GM12864 (cell line): ENCODE measurements around the gene KRT76.
"Not testable (repeated sequence)": the region's sequence is repeated elsewhere in the genome, so short reads cannot be mapped to it uniquely, and the experiment has no call there.

Experiments
- DNase-seq: peaks from one replicate; pipeline ENCODE4 v3.0.0-alpha.2; 2011; ENCODE audit warnings: low read depth
- H3K4me3 ChIP-seq: 2 replicates; pipeline ENCODE4 v1.5.1; 2011; ENCODE audit warnings: mild to moderate bottlenecking, low read depth, low read length, control low read depth
- TF ChIP-seq, protein P1 (sequence below): IDR thresholded peaks from 2 replicates; pipeline ENCODE4 v1.5.1; 2011; ENCODE audit warnings: low read depth, mild to moderate bottlenecking, moderate library complexity, low read length, control low read depth, inconsistent platforms; ENCODE audit errors: missing control alignments

KRT76 gene

DNA sequence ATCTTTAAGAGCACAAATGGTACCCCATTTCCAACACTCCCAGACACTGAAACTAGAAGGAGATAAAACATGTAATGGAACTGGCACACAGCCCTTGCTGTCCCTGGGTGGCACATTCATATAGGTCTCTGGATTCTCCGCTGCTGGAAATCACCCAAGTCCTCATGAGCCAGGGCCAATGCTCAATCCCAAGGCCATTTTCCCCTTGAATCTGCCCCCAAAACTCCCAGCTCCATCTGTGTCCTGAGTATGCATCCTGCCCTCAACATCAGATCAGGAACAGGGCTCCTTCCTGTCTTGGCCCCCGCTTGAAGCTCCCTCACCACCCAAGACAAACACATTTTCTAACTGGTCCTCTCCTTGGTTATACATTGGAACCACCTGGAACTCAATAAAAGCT, 24.6 kb downstream of the KRT76 start:
- no peak for DNase-seq
- TF ChIP-seq, protein P1, sequence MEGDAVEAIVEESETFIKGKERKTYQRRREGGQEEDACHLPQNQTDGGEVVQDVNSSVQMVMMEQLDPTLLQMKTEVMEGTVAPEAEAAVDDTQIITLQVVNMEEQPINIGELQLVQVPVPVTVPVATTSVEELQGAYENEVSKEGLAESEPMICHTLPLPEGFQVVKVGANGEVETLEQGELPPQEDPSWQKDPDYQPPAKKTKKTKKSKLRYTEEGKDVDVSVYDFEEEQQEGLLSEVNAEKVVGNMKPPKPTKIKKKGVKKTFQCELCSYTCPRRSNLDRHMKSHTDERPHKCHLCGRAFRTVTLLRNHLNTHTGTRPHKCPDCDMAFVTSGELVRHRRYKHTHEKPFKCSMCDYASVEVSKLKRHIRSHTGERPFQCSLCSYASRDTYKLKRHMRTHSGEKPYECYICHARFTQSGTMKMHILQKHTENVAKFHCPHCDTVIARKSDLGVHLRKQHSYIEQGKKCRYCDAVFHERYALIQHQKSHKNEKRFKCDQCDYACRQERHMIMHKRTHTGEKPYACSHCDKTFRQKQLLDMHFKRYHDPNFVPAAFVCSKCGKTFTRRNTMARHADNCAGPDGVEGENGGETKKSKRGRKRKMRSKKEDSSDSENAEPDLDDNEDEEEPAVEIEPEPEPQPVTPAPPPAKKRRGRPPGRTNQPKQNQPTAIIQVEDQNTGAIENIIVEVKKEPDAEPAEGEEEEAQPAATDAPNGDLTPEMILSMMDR = no peak
- H3K4me3 ChIP-seq = no peak overlapping the region

DNA sequence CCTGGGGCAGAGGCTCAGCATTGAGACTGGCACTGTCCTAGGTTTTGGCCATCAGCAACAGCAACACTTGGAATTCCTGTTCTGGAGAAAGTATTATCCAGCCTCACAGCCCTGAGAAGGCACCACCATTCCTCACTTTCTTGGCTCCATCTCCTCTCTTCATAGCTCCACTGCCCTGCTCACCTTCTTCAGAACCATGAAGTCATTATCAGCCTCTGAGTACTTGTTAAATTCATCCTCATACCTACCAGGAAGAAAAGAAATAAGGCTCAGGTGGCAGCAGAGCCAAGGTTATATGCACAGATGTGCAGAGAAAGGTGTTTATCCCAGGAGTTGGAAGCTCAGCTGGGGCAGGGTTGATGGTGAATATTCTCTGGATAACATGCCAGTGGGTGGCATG, 25.4 kb downstream of the KRT76 start:
- TF ChIP-seq, protein P1 = no peak
- H3K4me3 ChIP-seq = no peak overlapping the region
- no peak for DNase-seq

DNA sequence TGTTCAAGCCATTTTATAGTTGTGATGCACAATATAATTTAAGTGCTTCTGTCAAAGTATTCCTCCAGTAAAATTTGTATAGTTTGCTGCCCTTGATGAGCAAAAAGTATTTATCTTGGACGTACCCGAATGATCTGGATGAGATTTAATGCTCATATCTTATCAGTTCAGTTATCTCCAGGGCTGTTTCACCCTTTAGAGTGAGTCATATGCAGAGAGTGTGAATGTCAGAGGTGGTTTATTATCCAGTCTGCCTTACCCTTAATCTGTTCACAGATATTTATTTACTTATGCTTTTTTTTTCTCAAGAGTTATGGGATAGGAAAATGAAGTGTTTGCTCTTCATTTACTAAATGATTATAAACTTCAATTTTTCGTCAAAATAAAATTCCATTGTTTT, 26.6 kb downstream of the KRT76 start:
- DNase-seq, H3K4me3 ChIP-seq: not testable (repeated sequence)

DNA sequence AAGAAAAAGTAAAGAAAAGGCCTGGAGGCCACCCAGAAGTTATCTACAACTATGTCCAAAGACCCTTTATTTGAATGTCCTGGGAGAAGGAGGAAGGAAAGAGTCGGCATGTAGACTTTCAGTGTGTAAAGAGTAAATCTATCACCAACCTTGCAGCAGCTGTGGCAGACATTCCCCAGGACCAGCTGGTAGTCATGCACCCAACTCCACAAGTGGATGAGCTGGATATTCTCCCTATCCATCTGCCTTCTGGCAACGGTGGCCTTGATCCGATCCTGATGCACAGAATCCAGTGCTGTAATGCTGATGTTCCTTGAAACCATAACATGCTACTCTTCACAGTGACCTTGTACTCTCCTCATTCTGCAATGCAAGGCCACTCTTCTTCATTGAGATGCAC, 27.3 kb downstream of the KRT76 start:
- TF ChIP-seq, protein P1 = no peak
- H3K4me3 ChIP-seq = no peak overlapping the region
- DNase-seq = no peak

DNA sequence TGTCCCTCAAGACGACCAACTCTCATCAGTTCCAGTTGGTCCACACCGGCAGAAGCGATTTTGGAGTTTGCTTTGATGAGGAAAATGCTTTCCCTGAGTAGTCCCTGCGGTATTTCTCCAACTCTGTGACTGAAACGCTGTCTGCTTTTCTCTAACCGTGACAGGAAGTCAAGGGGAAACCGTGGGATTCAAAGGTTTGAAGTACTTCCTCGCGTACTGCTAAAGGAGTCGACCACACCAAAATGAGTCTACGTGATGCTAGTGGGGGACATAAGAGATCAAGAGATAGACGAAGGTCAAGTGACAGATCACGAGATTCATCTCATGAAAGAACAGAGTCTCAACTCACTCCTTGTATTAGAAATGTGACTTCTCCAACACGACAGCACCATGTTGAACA, 28.6 kb downstream of the KRT76 start:
- TF ChIP-seq, protein P1 = no peak

DNA sequence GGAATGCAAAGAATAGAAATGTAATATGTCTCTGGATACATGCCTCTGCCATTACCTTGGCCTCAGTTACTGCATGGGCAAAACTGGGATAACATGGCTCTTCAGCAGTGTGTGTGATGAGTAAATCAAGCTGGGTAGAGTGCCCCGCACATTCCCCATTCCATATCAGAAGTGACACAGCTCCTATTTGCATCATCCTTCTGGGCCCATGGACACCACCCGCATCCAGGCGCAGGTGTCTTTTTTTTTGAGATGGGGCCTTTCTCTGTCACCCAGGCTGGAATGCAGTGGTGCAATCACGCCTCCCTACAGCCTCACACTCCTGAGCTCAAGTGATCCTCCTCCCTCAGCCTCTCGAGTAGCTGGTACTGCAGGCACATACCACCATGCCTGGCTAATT, 31.6 kb downstream of the KRT76 start:
- no peak for DNase-seq
- H3K4me3 ChIP-seq = no peak overlapping the region
- TF ChIP-seq, protein P1 = no peak

More for the DNA sequence above, 28.6 kb downstream of the KRT76 start:
- H3K4me3 ChIP-seq = no peak overlapping the region
- no peak for DNase-seq

DNA sequence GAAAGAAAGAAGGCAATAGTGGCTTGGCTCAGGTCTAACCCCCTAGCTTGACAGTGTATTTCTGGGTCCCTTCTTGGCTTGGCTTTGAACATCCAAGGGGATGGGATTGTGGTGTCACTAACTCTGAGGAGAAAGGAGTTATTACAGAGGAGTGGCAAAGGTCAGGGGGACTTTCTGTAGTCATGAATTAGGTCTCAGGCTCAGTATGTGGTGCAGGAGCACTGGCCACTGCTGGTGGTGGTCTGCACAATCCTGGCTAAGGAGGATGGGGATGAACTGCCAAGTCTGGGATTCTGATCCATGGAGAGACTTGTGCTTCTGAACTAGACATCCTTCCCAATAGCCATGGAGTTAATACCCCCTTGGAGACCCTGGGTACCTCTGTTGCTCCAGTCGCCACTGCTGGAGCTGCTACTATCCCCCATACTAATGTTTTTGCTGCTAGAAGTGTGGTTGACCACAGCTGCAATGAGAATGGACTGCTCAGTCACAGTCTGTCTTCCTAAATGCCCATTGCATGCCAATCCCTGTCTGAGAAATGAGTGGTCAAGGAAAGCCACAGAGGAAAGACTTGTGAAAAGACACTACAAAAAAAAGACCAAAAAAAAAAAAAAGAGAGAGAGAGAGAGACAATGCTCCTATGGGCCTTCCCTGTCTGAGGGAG, 32.5 kb downstream of the KRT76 start:
- TF ChIP-seq, protein P1 = no peak
- no peak overlapping the region for H3K4me3 ChIP-seq
- no peak for DNase-seq
